Naive thymus-derived CD8-positive, alpha-beta T cell (primary cell): ENCODE data around the gene GJC3. TPM values are rescaled to one million over a fixed set of nuclear protein-coding genes. Genes with fewer than 3 reads are reported as not detected.
"Not testable (repeated sequence)": the region's sequence is repeated elsewhere in the genome, so short reads cannot be mapped to it uniquely, and the experiment has no call there.

Experiments used
- ATAC-seq, 2 donors: fragments of 150-1000 bp; cut with Tn5 transposase in 1 of 2; sonication (Bioruptor Pico), chemical (Tn5 transposase) in 1 of 2; 1 replicate in 1 of 2; 2 replicates in 1 of 2; pipeline ENCODE4 v1.10.0; 2021; ENCODE audit warnings: mild to moderate bottlenecking in 2 of 2, moderate library complexity in 2 of 2
- POLR2A ChIA-PET: fragments of 350-600 bp; sonication (Branson Sonifier 250); formaldehyde crosslinking; loops from one replicate; lab custom pipeline; 2021; ENCODE audit warnings: antibody characterized with exemption; lab: Charles Lee
- DNase-seq, 10 donors: peaks; one replicate each; pipeline versions ENCODE4 v3.0.0 to v3.0.0-alpha.2; 2020 to 2022
- H3K27ac Mint-ChIP-seq, 10 donors: one replicate each; pipeline ENCODE4 v1.8.0; 2020 to 2022; ENCODE audit warnings: mild to moderate bottlenecking in 10 of 10, mixed read lengths in 10 of 10, moderate library complexity in 4 of 10, inconsistent platforms in 1 of 10
- H3K27me3 Mint-ChIP-seq, 5 donors: one replicate each; pipeline ENCODE4 v1.8.0; 2021 to 2022; ENCODE audit warnings: mixed read lengths in 5 of 5
- H3K36me3 Mint-ChIP-seq, 3 donors: one replicate each; pipeline ENCODE4 v1.8.0; 2020 to 2022; ENCODE audit warnings: mixed read lengths in 3 of 3, mild to moderate bottlenecking in 2 of 3, inconsistent platforms in 1 of 3
- H3K4me1 Mint-ChIP-seq, 4 donors: one replicate each; pipeline ENCODE4 v1.8.0; 2021 to 2022; ENCODE audit warnings: mixed read lengths in 4 of 4
- H3K4me3 Mint-ChIP-seq, 10 donors: one replicate each; pipeline ENCODE4 v1.8.0; 2020 to 2022; ENCODE audit warnings: mild to moderate bottlenecking in 10 of 10, mixed read lengths in 10 of 10, moderate library complexity in 6 of 10, inconsistent platforms in 1 of 10
- H3K9me3 Mint-ChIP-seq, 9 donors: one replicate each; pipeline ENCODE4 v1.8.0; 2020 to 2022; ENCODE audit warnings: mixed read lengths in 9 of 9, mild to moderate bottlenecking in 3 of 9, inconsistent platforms in 1 of 9, moderate library complexity in 1 of 9
- polyA plus RNA-seq, 3 donors: library from polyadenylated mRNA; unstranded; fragments of 300-500 nt; fragmentation: Illumina TruSeq; gene quantifications; one replicate each; pipeline ENCODE4 v1.2.3, GENCODE V29; 2021
- total RNA-seq, 8 experiments: library from RNA in 2 of 8; stranded (reverse) in 2 of 8; gene quantifications; one replicate each; pipeline ENCODE4 v1.2.3 and lab custom pipeline; 2021 to 2026

Gene GJC3
- total and polyA plus RNA-seq, 5 experiments from 2014 or later, result 0.42 to 2.0 (median 1.6) TPM; not detected in 1

GRCh38 chr7:99952649-99953048 lies 23.2 kb upstream of the GJC3 start:
- POLR2A ChIA-PET, result interaction anchor here (0.7 kb wide), 1 partner anchor 256 kb away, joined by 4 read pairs; no protein-coding TSS in a partner anchor
- H3K36me3 Mint-ChIP-seq, H3K4me3 Mint-ChIP-seq, DNase-seq, ATAC-seq, H3K27ac Mint-ChIP-seq, H3K4me1 Mint-ChIP-seq: not testable (repeated sequence)
- peaks cover 5 to 15% (median 9%) of the 10 kb centered on the region in 5 donors for H3K27me3 Mint-ChIP-seq
- H3K9me3 Mint-ChIP-seq, result peaks cover 0 to 12% (median 3%) of the 10 kb centered on the region in 9 donors

GRCh38 chr7:99950819-99951218 lies 21.4 kb upstream of the GJC3 start:
- peaks cover 5 to 16% (median 10%) of the 10 kb centered on the region in 5 donors for H3K27me3 Mint-ChIP-seq
- not testable (repeated sequence) for H3K27ac Mint-ChIP-seq, H3K4me1 Mint-ChIP-seq, H3K4me3 Mint-ChIP-seq, H3K36me3 Mint-ChIP-seq, ATAC-seq, DNase-seq
- H3K9me3 Mint-ChIP-seq, result peaks cover 0 to 12% (median 3%) of the 10 kb centered on the region in 9 donors
- POLR2A ChIA-PET, result interaction anchor here (0.8 to 1.2 kb wide), 2 partner anchors 22 to 32 kb away, joined by 3 to 5 read pairs; partner anchors contain the start of gene GJC3

- no peak for ATAC-seq
- H3K4me3 Mint-ChIP-seq, result no peak overlapping the region
- H3K27ac Mint-ChIP-seq, result no peak overlapping the region
- POLR2A ChIA-PET, result interaction anchor here (0.6 to 1.3 kb wide), 4 partner anchors 9 to 31 kb away, joined by 3 to 5 read pairs (median 4); partner anchors contain the start of gene GJC3
- peak in 3 of 10 donors; percentile 17 to 35 (median 28) for DNase-seq
- H3K36me3 Mint-ChIP-seq, result no peaks in the 10 kb centered on the region
- peaks cover 0 to 1% (median 1%) of the 10 kb centered on the region in 4 donors for H3K4me1 Mint-ChIP-seq
- peaks cover 0 to 12% (median 3%) of the 10 kb centered on the region in 9 donors for H3K9me3 Mint-ChIP-seq
- H3K27me3 Mint-ChIP-seq, result peaks cover 4 to 16% (median 7%) of the 10 kb centered on the region in 5 donors
These were observed 20.3 kb upstream of the GJC3 start for GRCh38 chr7:99949645-99950228.

- POLR2A ChIA-PET, result interaction anchor here (1.1 kb wide), 1 partner anchor 28 kb away, joined by 3 read pairs; the partner anchor contains the start of gene TRIM4
- DNase-seq (no peak), ATAC-seq (no peak)
- Mint-ChIP-seq H3K27me3 (peaks cover 2 to 16% (median 7%) of the 10 kb centered on the region in 5 donors), H3K4me3 (no peak overlapping the region), H3K4me1 (peaks cover 4 to 16% (median 13%) of the 10 kb centered on the region in 4 donors), H3K36me3 (no peaks in the 10 kb centered on the region), H3K27ac (no peak overlapping the region), H3K9me3 (peaks cover 0 to 12% (median 3%) of the 10 kb centered on the region in 9 donors)
These were observed 18.2 kb upstream of the GJC3 start for GRCh38 chr7:99947608-99948007.

- ATAC-seq (no peak), DNase-seq (no peak)
- Mint-ChIP-seq H3K4me1 (peaks cover 4 to 16% (median 13%) of the 10 kb centered on the region in 4 donors), H3K36me3 (no peaks in the 10 kb centered on the region), H3K27ac (peak overlapping the region in 3 of 10 donors; percentile 37 to 86 (median 74)), H3K9me3 (peaks cover 0 to 2% (median 0%) of the 10 kb centered on the region in 9 donors), H3K4me3 (peak overlapping the region in 8 of 10 donors; percentile 65 to 87 (median 73)), H3K27me3 (peaks cover 7 to 26% (median 10%) of the 10 kb centered on the region in 5 donors)
- POLR2A ChIA-PET, result interaction anchor here (1.5 to 2.2 kb wide), 2 partner anchors 15 to 25 kb away, joined by 7 to 12 read pairs; partner anchors contain the start of genes GJC3 and TRIM4
These were observed 15.2 kb upstream of the GJC3 start for GRCh38 chr7:99944497-99945070.

- Mint-ChIP-seq H3K4me3 (peak overlapping the region; percentile 48 to 87 (median 68)), H3K36me3 (no peaks in the 10 kb centered on the region), H3K4me1 (peaks cover 4 to 16% (median 13%) of the 10 kb centered on the region in 4 donors), H3K27ac (peak overlapping the region in 7 of 10 donors; percentile 9 to 86 (median 71)), H3K27me3 (peaks cover 7 to 30% (median 10%) of the 10 kb centered on the region in 5 donors), H3K9me3 (peaks cover 0 to 8% (median 0%) of the 10 kb centered on the region in 9 donors)
- ATAC-seq, result peak in 1 of 2 donors; percentile 12
- no peak for DNase-seq
- POLR2A ChIA-PET, result interaction anchor here (1.0 to 2.2 kb wide), 3 partner anchors 14 to 112 kb away, joined by 3 to 12 read pairs (median 7); partner anchors contain the start of genes GJC3 and TRIM4
These were observed 14.4 kb upstream of the GJC3 start for GRCh38 chr7:99943641-99944496.

GRCh38 chr7:99938296-99938695 lies 8.9 kb upstream of the GJC3 start:
- Mint-ChIP-seq H3K27me3 (peaks cover 4 to 23% (median 19%) of the 10 kb centered on the region in 5 donors), H3K4me1 (peaks cover 7 to 17% (median 15%) of the 10 kb centered on the region in 4 donors), H3K36me3 (peaks cover 0 to 3% (median 0%) of the 10 kb centered on the region in 3 donors), H3K4me3 (no peak overlapping the region), H3K9me3 (peaks cover 0 to 16% (median 5%) of the 10 kb centered on the region in 9 donors), H3K27ac (no peak overlapping the region)
- DNase-seq, result no peak
- ATAC-seq, result no peak
- POLR2A ChIA-PET, result interaction anchor here (1.6 to 2.1 kb wide), 2 partner anchors 10 to 19 kb away, joined by 3 to 5 read pairs; partner anchors contain the start of gene TRIM4

GRCh38 chr7:99935009-99935408 lies 5.6 kb upstream of the GJC3 start:
- ATAC-seq, H3K36me3 Mint-ChIP-seq, POLR2A ChIA-PET: not testable (repeated sequence)
- peak in 1 of 10 donors; percentile 8 for DNase-seq
- Mint-ChIP-seq H3K9me3 (peaks cover 0 to 16% (median 5%) of the 10 kb centered on the region in 9 donors), H3K27ac (peak overlapping the region in 6 of 10 donors; percentile 1 to 80 (median 36)), H3K4me1 (peaks cover 11 to 24% (median 17%) of the 10 kb centered on the region in 4 donors), H3K4me3 (peak overlapping the region in 1 of 10 donors; percentile 41), H3K27me3 (peaks cover 0 to 18% (median 9%) of the 10 kb centered on the region in 5 donors)

- Mint-ChIP-seq H3K4me3 (peak overlapping the region in 3 of 10 donors; percentile 4 to 85 (median 79)), H3K36me3 (no peaks in the 10 kb centered on the region), H3K27ac (peak overlapping the region in 7 of 10 donors; percentile 27 to 84 (median 67)), H3K4me1 (peaks cover 20 to 46% (median 31%) of the 10 kb centered on the region in 4 donors), H3K27me3 (peaks cover 3 to 23% (median 13%) of the 10 kb centered on the region in 5 donors), H3K9me3 (no peaks in the 10 kb centered on the region)
- ATAC-seq (no peak), DNase-seq (no peak)
- POLR2A ChIA-PET, result interaction anchor here (1.3 to 2.2 kb wide), 3 partner anchors 11 to 17 kb away, joined by 4 to 50 read pairs (median 7); partner anchors contain the start of gene TRIM4
These were observed 956 bp upstream of the GJC3 start for GRCh38 chr7:99930376-99930775.

GRCh38 chr7:99929730-99930053 lies 272 bp upstream of the GJC3 start:
- Mint-ChIP-seq H3K4me3 (peak overlapping the region; percentile 71 to 90 (median 84)), H3K9me3 (no peaks in the 10 kb centered on the region), H3K27me3 (peaks cover 3 to 21% (median 11%) of the 10 kb centered on the region in 5 donors), H3K27ac (peak overlapping the region; percentile 58 to 88 (median 76)), H3K4me1 (peaks cover 16 to 39% (median 24%) of the 10 kb centered on the region in 4 donors), H3K36me3 (no peaks in the 10 kb centered on the region)
- DNase-seq (no peak), ATAC-seq (no peak)
- POLR2A ChIA-PET, result interaction anchor here (0.9 to 2.2 kb wide), 8 partner anchors 10 to 158 kb away, joined by 3 to 50 read pairs (median 4); partner anchors contain the start of gene TRIM4

- Mint-ChIP-seq H3K27me3 (peaks cover 3 to 18% (median 5%) of the 10 kb centered on the region in 5 donors), H3K9me3 (no peaks in the 10 kb centered on the region), H3K4me1 (peaks cover 16 to 33% (median 21%) of the 10 kb centered on the region in 4 donors), H3K4me3 (peak overlapping the region; percentile 4 to 85 (median 73)), H3K36me3 (no peaks in the 10 kb centered on the region), H3K27ac (peak overlapping the region in 7 of 10 donors; percentile 0 to 88 (median 58))
- DNase-seq (no peak), ATAC-seq (no peak)
- POLR2A ChIA-PET, result interaction anchor here (0.6 to 2.2 kb wide), 5 partner anchors 9 to 907 kb away, joined by 3 to 50 read pairs (median 7); partner anchors contain the start of gene TRIM4
These were observed 1.2 kb downstream of the GJC3 start for GRCh38 chr7:99928188-99928587.
